ENCODE measurements around the gene CHRM2. TPM values are rescaled to one million over a fixed set of nuclear protein-coding genes. Genes with fewer than 3 reads are reported as not detected.

CHRM2 gene
- total RNA-seq, 4 donors from 2014 or later = not detected

DNA sequence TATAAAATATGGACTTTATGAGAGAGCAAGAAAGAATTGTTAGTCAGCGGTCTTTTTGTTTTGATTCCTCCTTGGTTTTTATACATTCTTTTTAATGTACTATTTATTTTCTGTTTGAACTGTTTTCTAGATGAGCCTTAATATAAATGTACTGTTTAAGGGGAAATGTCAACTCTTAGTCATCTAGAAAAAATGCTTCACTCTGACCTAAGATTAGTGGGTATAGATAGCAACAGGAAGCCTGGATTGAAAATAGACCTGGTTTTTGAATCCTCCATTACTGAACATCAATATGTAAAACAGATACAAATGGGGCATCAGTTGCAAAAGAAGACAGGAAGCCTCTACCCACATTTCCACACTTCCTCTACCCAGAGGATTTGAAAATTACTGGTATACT is 87.8 kb downstream of the CHRM2 start:
- Histone ChIP-seq H3K4me1 (no peaks in the 10 kb centered on the region), H3K27ac (no peak overlapping the region)

GRCh38 chr7:136956671-136957070 is 88.2 kb downstream of the CHRM2 start:
- 79 to 89% methylated on average over 3 of the region's 3 CpGs for WGBS, 2 donors
- no peak for DNase-seq (ENCODE audit: low spot score in 2 of 2)
- H3K4me3 ChIP-seq = no peak overlapping the region
- H3K27ac ChIP-seq = no peak overlapping the region
- no peaks in the 10 kb centered on the region for H3K9me3 ChIP-seq
- TF ChIP-seq POLR2A (IDR thresholded peaks at IDR 0.05) (no peak), EP300 (IDR thresholded peaks at IDR 0.05) (no peak), CTCF (IDR thresholded peaks at IDR 0.05) (no peak)
- H3K36me3 ChIP-seq = no peaks in the 10 kb centered on the region
- no peaks in the 10 kb centered on the region for H3K27me3 ChIP-seq
- no peaks in the 10 kb centered on the region for H3K4me1 ChIP-seq

More for the DNA sequence above, 87.8 kb downstream of the CHRM2 start:
- no peaks in the 10 kb centered on the region for H3K9me3 ChIP-seq
- TF ChIP-seq POLR2A (IDR thresholded peaks at IDR 0.05) (no peak), EP300 (IDR thresholded peaks at IDR 0.05) (no peak), CTCF (IDR thresholded peaks at IDR 0.05) (no peak)
- no peaks in the 10 kb centered on the region for H3K36me3 ChIP-seq
- no peaks in the 10 kb centered on the region for H3K27me3 ChIP-seq
- no peak for DNase-seq (ENCODE audit: low spot score in 2 of 2)
- WGBS, 2 donors = 59 to 71% methylated on average over 1 of the region's 1 CpG
- no peak overlapping the region for H3K4me3 ChIP-seq

DNA sequence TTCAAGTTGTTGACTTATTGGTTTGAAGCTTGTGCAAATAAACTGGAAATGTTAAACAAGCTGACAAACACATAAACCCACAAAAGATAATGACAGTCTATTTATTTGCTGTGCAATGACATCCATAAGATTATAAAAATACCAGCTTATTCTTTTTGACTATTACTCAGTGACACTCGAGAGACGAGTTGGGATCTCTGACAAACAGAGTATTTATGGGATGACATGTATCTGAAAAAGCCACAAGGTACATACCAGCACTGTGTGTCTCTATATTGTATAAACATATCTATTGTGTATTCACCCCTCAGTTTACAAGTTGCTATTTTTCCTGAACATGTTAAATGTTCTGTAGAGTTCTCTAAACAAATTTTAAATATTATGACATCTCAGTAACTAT is 88.9 kb downstream of the CHRM2 start:
- DNase-seq (ENCODE audit: low spot score in 2 of 2) = no peak
- Histone ChIP-seq H3K9me3 (no peaks in the 10 kb centered on the region), H3K4me3 (no peak overlapping the region), H3K27me3 (no peaks in the 10 kb centered on the region), H3K36me3 (no peaks in the 10 kb centered on the region), H3K27ac (no peak overlapping the region), H3K4me1 (no peaks in the 10 kb centered on the region)
- WGBS, 2 donors = 62 to 66% methylated on average over 2 of the region's 2 CpGs
- TF ChIP-seq EP300 (IDR thresholded peaks at IDR 0.05) (no peak), POLR2A (IDR thresholded peaks at IDR 0.05) (no peak), CTCF (IDR thresholded peaks at IDR 0.05) (no peak)

DNA sequence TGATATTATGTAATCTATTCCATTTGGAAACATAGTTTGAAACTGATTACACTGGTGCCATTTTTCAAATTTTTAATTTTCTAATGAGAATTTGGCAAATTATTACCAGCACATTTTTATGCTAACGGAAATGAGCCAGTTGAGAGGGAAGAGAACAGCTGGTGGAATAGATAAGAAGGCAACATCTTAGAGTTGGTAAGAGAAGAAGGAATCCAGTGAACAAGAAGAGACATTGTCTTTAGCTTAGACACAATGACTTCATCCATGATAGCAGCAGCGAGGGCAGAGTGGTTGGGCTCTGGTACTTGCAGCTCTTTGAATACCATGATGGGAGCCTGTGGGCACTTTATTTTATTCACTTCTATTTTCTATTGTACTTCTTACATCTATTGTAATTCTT is 89.6 kb downstream of the CHRM2 start:
- Histone ChIP-seq H3K4me3 (no peak overlapping the region), H3K27ac (no peak overlapping the region), H3K36me3 (no peaks in the 10 kb centered on the region), H3K4me1 (no peaks in the 10 kb centered on the region), H3K27me3 (no peaks in the 10 kb centered on the region), H3K9me3 (no peaks in the 10 kb centered on the region)
- no peak for TF ChIP-seq CTCF (IDR thresholded peaks at IDR 0.05)
- no peak for TF ChIP-seq POLR2A (IDR thresholded peaks at IDR 0.05)
- no peak for TF ChIP-seq EP300 (IDR thresholded peaks at IDR 0.05)
- WGBS, 2 donors = 42 to 50% methylated on average over 2 of the region's 2 CpGs
- no peak for DNase-seq (ENCODE audit: low spot score in 2 of 2)

DNA sequence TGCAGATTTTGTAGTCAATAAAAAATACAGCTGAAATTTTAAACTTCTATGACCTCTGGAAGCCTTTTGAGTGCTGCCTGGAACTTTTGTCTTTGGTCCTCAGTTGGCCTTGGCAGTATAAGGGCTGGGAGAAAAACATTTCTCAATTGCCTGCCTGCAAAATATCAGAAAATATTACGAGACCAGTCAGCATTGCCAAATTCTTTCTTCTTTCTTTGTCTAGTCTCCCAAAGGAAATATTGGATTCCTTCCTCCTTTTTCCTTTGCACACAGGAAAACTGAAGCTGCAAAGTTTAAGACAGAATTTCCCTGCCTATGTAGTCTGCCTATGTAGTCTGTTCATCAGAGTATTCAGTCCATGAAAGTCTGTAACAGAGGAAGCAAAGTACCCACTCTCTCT is 95.9 kb downstream of the CHRM2 start:
- no peak for DNase-seq (ENCODE audit: low spot score in 2 of 2)
- H3K36me3 ChIP-seq = no peaks in the 10 kb centered on the region
- H3K27ac ChIP-seq = no peak overlapping the region
- H3K4me3 ChIP-seq = no peak overlapping the region
- H3K27me3 ChIP-seq = no peaks in the 10 kb centered on the region
- peaks cover 0 to 8% (median 0%) of the 10 kb centered on the region in 4 donors for H3K4me1 ChIP-seq
- 14 to 23% methylated on average over 1 of the region's 1 CpG for WGBS, 2 donors
- TF ChIP-seq POLR2A (IDR thresholded peaks at IDR 0.05) = no peak
- no peak for TF ChIP-seq CTCF (IDR thresholded peaks at IDR 0.05)
- peak in 1 of 2 donors; percentile 26 for TF ChIP-seq EP300 (IDR thresholded peaks at IDR 0.05)
- H3K9me3 ChIP-seq = no peaks in the 10 kb centered on the region

Measured in tibial nerve (tissue), 4 donors.